ENCODE results near the gene REV1.

The REV1 gene

DNA sequence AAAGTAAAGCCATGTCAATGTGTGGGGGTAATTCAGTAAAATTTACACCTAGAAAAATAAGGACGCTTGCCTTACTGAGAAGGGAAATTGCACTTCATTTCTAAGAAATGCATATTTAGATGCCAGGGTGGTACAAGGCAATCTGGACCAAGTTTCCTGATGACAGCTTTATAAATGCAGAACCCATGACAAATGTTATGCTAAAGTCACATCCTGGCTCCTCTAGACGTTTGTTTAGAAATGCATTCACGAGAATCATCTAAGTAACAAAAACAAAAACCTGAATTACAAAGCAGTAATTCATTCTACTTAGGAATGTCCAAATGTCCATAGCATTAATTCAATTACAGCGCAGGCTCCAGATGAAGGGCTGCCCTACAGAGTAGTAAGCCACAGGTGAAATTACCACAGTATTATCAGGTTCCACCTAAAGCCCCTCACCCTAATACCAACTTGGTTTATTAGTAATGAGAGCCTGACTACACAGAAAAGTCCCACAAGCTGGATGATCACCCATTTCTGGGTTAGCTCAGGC lies 49.8 kb downstream of the REV1 start:
- H3K4me3 ChIP-seq (ENCODE audit: low read depth, low read length) = no peak overlapping the region
- no peak for DNase-seq (ENCODE audit: low read depth)
- TF ChIP-seq, protein P1, sequence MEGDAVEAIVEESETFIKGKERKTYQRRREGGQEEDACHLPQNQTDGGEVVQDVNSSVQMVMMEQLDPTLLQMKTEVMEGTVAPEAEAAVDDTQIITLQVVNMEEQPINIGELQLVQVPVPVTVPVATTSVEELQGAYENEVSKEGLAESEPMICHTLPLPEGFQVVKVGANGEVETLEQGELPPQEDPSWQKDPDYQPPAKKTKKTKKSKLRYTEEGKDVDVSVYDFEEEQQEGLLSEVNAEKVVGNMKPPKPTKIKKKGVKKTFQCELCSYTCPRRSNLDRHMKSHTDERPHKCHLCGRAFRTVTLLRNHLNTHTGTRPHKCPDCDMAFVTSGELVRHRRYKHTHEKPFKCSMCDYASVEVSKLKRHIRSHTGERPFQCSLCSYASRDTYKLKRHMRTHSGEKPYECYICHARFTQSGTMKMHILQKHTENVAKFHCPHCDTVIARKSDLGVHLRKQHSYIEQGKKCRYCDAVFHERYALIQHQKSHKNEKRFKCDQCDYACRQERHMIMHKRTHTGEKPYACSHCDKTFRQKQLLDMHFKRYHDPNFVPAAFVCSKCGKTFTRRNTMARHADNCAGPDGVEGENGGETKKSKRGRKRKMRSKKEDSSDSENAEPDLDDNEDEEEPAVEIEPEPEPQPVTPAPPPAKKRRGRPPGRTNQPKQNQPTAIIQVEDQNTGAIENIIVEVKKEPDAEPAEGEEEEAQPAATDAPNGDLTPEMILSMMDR (IDR thresholded peaks at IDR 0.05; ENCODE audit: control insufficient read depth, extremely low read depth, insufficient read depth) = no peak

DNA sequence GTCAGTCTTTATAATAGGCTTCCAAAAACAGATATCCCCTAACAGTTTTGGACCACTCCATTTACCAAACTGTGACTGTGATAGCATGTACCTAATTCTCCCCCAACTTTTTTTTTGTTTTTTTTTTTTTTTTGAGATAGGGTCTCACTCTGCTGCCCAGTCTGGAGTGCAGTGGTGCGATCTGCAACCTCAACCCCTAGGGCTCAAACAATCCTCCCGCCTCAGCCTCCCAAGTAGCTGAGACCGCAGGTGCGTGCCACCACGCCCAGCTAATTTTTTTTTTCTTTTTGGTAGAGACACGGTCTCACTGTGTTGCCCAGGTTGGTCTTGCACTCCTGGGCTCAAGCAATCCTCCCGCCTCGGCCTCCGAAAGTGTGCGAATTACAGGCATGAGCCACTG lies 52.9 kb downstream of the REV1 start:
- H3K4me3 ChIP-seq (ENCODE audit: low read depth, low read length) = no peak overlapping the region
- TF ChIP-seq, protein P1 (IDR thresholded peaks at IDR 0.05; ENCODE audit: control insufficient read depth, extremely low read depth, insufficient read depth) = no peak
- DNase-seq (ENCODE audit: low read depth) = no peak

DNA sequence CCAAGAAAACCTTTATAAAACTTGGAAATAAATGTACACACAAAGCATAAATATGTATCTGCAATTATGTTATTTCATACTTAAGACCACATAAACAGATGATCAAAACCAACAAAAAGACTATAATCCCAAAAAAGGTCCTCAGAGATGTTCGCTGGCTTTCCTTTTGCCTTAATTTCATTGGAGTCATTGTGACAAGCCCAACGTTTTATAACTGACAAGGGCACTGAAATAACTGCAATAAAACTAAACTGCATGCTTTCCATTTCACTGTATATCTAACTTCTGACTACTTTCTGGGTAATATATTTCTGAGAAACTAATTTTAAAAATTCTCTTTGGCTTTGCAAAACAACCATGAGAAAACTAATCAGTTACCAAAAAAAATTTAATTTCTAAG lies 56.5 kb downstream of the REV1 start:
- no peak overlapping the region for H3K4me3 ChIP-seq (ENCODE audit: low read depth, low read length)
- TF ChIP-seq, protein P1 (IDR thresholded peaks at IDR 0.05; ENCODE audit: control insufficient read depth, extremely low read depth, insufficient read depth) = no peak
- no peak for DNase-seq (ENCODE audit: low read depth)

DNA sequence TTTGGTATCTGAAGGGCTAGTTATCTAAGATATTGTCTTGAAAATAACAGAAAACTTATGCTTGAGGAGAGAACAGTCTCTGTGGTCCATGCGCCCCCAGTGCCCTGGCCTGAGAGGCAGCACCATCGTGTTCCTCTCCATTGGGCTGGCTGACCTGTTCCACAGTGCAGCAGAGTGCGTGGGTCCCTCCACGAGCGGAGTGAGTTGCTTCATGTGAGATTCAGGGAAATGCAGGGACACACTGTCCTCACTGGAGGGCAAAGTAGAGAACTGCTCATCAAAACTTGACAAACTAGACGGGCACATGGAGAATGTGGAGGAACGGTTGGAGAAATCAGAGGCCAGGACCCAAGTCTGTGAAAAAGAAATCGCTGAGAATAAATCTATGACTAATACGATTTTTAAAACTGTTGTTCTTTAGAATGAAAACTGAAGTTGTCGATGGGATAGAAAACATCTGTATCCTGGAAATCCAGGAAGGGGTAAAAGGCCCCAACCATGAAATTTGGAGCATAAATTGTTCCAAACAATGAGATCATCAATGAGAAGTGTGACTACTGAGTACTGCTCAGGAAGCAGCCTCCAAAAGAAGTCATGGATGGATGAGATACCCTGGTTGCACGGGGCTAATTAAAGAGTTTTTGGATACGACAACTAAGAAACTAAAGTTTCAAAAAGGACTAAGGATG lies 58.1 kb downstream of the REV1 start:
- TF ChIP-seq, protein P1 (IDR thresholded peaks at IDR 0.05; ENCODE audit: control insufficient read depth, extremely low read depth, insufficient read depth) = no peak
- H3K4me3 ChIP-seq (ENCODE audit: low read depth, low read length) = no peak overlapping the region
- DNase-seq (ENCODE audit: low read depth) = no peak

DNA sequence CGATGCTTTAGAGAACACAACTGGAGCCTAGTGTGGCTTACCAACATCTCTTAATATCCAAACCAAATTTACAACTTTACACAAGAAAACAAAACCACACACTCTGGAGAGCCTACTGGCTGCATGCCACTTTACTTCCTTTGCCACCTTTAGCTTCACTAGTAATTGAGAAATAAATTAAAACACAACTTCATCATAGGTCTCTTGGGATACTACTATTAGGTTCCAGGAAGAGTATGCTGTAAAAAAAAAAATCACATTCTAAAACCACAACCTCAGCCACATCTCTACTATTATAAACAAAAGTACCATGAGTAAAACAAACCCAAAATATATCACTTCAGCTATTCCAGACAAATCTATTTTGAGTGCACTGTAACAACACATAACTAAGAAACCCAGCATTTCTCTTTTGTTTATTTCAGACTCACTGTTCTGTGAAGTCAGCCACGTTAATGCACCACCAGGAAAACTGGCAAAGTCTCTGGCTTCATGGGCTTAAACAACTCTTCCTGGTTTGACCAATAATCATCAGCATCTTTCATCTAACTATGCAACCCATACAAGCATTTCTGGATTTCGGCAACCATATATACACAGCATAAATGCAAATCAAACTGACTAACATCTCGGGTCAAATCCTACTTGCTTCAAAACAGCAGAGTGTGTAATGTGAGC lies 59.1 kb downstream of the REV1 start:
- TF ChIP-seq, protein P1 (IDR thresholded peaks at IDR 0.05; ENCODE audit: control insufficient read depth, extremely low read depth, insufficient read depth) = no peak
- no peak for DNase-seq (ENCODE audit: low read depth)
- H3K4me3 ChIP-seq (ENCODE audit: low read depth, low read length) = no peak overlapping the region

DNA sequence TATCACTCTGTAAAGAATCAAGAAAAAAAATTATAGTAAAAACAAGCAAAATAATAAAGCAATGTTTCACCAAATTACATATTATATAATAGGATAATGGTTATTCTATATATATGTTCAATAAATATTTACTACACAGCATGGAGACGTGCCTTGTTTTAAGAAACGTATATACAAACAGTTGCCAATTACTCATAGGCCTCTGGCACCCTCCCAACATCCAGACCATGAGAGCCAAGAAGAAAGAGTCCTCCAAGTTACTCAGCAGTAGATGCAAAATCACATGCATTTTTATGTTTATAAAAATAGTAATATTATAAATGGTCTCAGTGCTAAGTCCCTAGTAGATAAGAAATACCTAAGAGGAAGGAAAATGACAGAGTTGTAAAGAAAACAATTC lies 64.8 kb downstream of the REV1 start:
- H3K4me3 ChIP-seq (ENCODE audit: low read depth, low read length) = no peak overlapping the region
- TF ChIP-seq, protein P1 (IDR thresholded peaks at IDR 0.05; ENCODE audit: control insufficient read depth, extremely low read depth, insufficient read depth) = no peak
- DNase-seq (ENCODE audit: low read depth) = peak; percentile 61
